Cerebellar nuclear complex (tissue), 1 donor: ENCODE data around the gene SLC25A45.

Experiments used
- DNase-seq, 2 experiments: peaks; one replicate each; lab custom pipeline; 2025; lab: John Stamatoyannopoulos, UW

SLC25A45 gene

DNA sequence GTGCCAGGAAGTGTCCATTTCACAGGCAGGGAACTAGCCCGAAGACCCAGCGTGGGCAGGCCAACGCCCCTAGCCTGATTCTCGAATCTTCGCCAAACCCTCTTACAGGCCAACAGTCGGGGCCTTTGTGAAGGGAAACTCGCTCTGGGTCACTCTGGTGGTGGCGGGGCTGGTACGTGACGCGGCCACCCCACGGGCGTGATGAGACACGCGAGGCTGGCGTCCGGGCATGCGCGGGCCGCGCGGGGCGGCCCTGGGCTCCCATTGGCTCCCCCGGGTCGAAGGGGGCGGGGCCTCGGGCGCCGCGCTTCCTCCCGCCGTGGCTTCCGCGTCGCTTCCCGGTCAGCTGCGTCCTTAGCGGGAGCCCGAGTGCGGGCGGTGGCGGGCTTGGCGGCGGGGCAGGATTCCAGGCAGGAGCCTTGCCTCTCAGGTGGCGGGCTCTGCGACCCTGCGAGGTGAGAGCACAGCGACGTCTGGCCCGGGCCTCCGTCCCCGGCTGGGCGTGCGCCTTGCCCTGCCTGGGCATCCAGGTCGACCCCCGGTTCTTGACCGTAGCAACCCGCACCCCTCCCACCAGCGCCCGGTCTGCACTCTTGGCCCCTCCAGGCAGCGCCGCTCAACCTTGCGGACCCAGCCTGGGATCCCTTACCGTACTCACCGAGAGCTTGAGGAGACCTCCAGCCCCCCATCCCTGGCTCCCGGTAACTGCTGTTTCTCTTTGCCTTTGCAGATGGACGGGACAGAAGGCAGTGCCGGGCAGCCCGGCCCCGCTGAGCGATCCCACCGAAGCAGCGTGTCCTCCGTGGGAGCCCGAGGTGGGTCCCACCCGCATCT, 4.1 kb upstream of the SLC25A45 start, which contains the start of gene FRMD8:
Gene FRMD8 (plus strand): TSS at position 331 of the 834 bp plus-strand sequence. CDS start 400 bp downstream, at position 731.
- peak in 1 of 2 experiments; percentile 33 for DNase-seq

DNA sequence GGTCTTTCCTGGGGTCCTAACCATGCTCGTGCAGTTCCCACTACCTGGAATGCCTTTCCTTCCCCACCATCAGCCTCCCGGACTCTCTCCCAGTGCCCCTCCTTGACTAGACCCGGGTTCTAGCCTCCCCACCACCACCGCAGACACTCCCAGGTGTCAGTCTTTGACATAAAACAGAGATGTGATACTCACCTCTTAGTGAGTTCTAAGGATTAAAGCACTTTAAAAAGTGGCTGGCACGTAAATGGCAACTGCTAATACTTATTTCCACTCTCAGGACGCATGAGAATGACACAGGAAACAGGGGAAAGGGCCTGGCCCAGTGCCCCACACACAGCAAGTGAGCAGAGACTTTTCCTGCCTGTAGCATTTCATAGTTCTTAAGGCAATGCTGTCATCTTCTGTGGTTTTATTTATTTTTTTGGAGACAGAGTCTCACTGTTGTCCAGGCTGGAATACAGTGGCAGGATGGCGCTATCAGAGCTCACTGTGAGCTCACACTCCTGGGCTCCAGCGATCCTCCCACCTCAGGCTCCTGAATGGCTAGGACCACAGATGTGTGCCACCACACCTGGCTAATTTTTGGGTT, 1.9 kb upstream of the SLC25A45 start:
- no peak for DNase-seq

DNA sequence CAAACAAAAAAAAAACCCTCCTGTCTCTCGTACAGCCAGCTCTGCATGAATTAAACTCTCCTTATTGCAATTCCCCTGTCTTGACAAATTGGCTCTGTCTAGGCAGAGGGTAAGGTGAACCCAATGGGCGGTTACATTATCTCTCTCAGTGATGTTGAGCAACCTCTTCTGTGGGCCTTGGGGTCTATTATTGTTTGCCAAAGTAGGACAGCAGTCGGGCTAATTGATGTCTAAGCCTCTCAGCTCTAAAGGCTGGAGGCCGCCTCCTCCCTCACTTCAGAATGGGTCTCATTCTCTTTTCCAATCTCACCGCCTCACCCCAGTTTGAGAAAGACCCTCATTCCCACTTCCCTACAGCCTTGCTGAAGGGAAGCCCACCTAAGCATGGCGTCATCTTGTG, 1.3 kb upstream of the SLC25A45 start:
- DNase-seq = no peak

DNA sequence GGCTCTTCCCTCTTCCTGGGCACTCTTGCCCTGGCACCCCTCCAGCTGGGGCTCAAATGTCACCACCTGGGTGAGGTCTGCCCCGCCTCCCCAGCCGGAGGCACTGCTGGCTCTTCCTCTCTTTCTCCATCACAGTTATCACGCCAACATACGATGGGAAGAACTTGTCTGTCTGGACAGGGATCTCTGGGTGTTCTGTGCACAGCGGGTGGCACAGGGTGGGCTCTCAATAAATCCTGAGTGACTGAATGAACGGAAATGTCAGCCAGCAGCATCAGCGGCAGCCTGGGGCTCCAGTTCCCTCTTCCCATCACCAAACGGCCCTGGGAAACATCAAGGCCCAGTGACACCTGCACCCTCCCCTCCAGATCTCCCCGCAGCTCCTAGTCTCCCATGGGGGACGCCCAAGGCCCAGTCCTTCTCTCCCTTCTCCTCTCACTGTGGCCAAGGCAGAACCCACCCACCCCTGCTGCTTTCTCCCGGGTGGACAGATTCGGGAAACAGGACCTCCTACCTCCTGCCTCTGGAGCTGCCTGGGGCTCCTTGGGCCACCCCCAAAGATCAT, 440 bp upstream of the SLC25A45 start:
- no peak for DNase-seq

DNA sequence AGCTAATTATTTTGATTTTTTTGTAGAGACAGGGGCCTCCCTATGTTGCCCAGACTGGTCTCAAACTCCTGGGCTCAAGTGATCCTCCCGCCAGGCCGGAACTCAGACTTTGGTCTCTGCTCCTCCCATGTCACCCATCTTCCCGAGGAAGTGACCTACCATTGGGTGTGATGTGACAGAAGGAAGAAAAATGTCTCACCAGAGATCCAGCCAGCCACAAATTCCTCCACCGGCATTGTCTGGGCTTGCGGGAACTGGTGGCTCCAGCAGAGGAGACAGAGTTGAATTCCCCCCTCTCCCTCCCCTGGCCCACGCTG, 772 bp downstream of the SLC25A45 start:
- no peak for DNase-seq

DNA sequence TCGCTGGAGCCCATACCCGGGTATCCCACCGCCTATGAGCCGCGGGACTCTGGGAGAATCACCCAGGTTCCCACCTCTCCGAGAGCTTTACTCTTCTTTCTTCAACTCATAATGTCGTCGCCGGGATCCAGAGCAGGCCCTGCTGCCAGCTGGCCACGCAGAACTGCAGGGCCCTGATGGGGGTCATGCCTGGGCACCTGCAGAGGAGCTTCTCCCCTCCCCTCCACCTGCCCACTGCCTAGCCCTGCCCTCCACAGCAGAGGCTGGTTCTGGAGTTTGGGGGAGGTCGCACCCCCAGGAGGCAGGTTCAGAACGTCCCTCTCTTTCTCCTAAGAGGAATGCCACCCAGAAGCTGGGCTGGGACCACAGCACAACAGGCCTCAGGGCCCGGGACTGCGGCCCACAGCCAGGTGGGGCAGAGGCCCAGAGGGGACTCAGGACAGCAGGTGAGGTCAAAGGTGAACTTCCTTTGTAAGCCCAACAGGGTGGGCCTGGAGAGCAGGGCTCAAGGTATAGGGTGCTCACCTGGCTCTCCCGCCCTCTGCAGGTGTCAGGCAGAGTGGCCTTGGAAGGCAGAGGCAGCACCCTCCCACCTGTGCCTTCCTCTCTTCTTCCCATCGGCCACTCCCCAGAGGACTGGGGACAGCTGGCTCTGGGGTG, 1.9 kb downstream of the SLC25A45 start:
- DNase-seq = no peak

DNA sequence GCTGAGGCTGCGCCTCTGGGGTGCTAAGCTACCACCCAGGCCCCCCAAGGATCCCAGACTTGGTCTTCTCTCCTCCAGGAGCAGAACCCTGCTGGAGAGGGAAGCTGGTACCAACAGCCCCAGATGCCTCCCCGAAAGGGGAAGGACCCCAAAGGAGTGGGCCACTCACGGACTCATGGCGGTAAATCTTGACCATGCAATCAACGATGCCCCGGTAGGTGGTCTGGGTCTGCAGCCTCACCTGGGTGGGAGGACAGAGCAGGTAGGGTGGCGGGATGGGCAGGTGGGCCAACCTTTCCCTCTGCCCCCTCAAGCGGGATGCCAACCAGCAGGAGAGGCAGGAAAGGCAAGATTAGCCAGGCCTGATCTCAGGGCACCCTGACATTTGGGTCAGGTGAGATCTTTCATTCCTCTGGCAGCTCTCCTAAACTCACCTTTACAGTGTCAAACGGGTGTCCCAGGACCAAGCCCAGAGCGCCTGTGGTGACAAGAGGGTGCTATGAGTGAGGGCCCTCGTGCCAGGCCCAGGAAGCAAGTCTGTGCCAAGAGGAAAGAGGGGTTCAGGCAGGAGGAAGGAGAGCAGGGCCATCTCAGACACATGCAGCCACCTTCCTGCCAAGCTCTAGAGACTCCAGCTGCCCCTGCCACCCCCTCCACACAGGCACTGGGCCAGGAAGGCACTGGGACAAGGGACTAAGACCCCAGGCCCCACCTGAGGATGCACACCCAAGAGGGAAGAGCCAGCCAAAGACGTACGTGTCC, 2.6 kb downstream of the SLC25A45 start:
- no peak for DNase-seq

DNA sequence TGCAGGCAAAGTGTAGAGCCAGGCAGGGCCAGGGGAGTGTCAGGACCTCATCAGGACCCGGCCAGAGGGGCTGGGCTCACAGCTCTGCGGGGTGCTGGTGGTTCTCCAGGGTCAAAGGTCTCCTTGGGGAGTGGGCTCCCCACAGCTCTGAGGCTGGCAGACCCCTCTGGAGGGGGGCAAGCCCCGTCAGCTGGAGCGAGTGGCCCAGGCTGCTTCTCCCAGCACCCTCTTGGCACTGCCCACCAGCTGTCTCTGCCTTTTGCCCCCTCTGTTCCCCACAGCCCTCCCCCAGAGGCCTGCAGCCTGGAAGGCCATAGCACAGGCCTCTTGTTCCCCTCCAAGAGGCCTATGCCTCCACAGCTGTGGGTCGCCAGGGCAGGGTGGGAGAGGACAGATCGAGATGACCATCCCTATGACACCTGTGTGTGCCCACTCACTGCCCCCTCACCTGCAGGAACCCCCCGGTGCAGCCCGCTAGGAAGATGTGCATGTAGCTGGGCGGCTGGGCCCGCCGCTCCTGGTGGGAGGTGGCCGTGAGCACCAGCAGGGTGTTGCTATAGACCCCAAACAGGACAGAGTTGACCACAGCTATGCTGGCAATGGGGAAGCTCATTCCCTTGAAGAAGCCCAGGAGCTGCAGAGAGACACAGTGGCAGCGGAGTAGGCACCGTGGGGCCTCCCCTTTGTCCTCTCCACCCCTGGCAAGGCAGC, 3.4 kb downstream of the SLC25A45 start:
- DNase-seq = no peak

DNA sequence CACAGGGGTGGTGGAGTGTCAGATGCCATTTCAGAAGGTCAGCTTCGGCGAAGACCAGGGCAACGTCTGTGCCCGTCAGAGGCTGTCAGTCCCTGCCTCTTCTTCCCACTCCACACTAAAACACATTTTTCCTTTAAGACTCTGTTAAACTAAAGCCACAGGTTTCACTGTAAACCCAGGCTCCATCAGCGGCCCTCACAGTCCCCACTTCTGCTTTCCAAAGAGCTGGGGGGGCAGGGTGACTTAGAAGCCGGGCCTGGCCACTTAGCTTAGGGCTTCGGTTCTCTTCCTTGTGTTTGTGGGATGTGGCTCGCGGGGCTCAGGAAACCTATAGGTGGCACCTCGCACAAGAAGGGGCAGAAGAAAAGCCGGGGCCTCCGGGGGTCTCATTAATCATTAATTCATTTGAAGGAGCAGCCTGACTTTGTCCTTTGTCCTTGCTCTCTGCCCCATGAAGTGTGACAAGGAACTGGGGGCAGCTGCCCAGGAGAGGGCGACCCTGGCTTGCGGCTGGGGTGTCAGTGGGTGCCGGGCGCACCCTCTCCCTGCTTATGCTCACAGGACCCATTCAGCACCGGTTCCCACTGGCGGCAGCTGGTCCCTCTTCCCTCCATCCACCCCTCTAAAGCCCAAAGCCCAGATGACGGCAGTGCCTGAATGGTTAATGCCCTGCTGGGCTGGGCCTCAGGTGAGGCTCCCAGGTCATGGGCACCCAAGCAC, 4.1 kb downstream of the SLC25A45 start:
- DNase-seq = no peak

DNA sequence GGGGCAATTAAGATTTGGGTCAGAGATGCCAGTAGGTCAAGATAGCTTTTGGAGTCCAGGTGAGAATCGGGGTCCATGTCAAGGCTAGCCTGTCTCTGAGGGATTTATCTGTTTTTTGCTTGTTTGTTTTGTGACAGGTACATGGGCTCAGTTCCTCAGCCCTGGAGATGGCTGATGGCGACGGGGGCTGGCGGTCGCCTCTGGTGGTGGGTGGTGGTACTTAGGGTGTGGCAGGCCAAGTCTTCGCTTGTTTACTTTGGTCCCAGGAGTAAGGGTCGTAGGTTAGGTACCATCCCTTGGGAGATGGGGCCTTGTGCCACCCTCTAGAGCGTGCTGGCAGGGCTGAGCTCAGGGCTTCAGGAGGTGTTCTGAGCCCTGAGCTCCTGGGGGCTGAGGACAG, 4.7 kb downstream of the SLC25A45 start:
- DNase-seq = no peak

DNA sequence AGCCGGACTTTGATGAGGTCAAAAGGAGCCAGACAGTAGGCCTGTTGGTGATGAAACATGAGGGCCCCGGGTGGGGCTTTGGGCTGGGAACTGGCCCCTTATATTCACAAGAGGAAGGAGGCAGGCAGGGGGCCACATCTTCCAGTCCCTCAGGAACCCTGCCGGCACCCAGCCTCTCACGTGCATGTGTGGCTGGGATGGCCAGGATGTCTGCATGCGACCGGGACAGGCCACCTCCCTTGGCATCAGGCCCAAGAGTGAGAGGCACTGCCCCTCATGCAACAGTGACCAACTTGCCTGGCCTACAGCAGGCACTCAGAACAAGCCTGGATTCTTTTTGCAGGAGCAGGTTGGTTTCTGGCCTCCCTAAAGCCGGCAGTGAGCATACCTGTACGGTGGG, 5.4 kb downstream of the SLC25A45 start:
- no peak for DNase-seq

DNA sequence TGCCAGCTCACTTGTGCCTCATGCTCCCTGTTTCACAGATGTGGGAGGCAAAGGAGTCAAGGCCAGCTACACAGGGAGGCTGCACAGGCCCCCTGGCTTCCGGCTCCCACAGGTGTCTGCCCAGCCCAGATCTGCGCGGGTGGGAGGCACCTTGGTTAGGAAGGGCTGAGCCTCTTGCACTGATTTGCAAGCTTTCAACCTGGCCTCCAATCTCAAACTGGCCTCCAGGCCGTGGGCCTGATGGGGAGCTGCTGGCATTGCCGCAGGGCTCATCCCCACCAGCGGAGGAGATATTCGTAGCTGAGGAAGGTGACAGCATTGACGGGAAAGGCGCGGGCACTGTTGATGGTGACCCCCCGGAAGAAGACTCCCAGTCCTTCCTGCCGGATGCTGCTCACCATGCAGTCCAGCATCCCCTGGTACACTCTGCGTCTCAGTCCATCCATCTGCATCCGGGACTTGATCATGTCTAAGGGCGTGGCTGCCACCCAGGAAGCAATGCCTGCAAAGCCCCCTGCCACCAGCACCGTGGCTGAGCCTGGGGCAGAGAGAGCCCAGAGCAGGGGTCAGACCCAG, 6.2 kb downstream of the SLC25A45 start:
- DNase-seq = no peak

DNA sequence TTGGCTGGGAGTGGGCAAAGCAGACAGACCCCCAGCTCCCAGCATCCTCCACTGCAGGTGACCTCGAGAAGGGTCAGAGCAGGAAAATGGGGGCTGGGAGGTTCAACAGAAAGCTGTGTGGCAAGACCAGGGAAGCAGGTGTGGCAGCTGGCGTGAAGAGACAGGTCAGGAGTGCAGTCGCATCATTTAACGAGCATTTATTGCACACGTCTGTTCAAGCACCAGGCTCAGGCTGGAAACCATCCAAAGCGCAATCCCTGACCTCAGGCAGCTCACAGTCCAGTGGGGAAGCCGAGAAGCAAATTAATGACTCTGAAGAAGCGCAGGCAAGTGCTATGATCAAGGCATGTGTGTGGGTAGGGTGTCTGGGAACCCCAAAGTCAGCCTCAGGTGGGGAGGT, 7.4 kb downstream of the SLC25A45 start:
- no peak for DNase-seq

DNA sequence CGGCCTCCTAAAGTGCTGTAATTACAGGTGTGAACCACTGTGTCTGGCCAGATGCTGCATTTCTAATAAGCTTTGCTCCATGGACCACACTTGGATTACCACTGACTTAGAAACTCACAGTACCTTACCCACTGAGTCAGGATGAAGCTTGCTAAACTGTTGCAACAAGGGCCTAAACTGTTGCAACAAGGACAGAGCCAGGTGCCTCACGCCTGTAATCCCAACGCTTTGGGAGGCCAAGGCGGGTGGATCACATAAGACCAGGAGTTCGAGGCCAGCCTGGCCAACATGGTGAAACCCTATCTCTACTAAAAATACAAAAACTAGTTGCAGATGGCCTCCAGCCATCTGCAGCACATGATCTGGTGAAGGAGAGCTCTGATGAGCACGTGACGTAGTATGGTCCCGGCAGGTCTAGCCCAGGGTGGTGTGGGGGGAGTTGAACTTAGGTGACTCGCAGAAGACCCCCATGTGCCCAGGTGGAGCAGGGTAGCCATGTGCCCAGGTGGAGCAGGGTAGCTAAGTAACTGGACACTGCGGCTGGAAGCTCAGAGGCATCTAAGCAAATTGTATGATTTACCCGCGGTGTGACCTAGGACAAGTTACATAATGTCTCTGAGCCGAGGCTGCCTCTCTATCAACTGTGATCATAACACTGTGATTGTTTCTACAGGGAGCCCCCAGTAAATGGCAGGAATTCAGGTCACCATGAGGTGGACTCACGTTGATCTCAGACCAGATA, 8.4 kb downstream of the SLC25A45 start:
- DNase-seq = no peak

DNA sequence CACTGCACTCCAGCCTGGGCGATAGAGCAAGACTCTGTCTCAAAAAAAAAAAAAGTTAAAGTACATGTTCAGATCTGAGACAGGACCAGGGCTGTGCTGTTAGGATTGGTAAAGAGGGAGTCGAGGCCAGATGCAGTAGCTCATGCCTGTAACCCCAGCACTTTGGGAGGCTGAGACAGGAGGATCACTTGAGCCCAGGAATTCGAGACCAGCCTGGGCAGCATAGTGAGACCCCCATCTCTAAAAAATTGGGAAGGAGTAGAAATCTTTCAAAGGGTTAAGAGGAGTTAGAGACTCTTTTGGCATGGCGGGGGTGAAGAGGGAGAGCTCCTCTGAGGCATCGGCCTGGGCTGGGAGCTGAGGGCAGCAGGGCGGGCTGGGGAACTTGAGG, 11.8 kb downstream of the SLC25A45 start:
- DNase-seq = no peak

DNA sequence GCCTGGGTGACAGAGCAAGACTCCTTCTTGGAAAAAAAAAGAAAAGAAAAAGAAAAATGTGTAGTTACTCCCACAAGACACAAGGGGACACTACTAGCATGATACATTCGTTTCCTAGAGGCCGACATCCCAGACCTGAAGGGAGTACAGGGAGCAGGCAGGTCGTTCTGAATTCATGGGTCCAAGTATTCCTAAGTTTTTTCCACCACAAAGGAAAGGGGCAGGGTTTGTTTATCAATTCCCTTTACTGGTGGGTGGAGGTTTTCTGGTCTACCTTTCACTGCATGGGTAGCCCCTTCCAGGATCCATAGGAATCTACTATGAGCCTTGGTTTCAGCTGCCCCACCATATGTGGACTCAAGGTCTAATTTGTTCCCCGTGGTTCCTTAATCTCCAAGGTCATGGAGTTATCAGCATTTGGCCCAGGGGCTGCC, 16.1 kb downstream of the SLC25A45 start:
- peak; percentile 26 to 75 for DNase-seq

DNA sequence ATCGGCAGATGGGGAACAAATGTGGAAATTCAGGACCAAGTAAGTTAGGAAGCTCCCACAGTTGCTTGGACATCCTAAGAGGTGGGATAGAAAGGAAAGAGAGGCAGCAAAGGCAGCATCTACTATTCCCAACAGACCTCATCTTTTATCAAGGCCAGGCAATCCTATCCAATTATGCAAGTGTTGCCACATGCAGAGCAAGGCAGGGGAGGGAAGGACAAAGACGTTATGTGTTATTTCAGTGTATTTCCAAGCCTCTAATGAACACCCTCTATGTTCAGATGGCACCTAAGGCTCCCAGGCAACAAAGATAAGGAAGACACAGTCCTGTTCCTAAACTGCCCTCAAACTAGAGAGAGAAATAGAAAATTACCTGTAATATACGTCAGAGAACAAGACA, 18.7 kb downstream of the SLC25A45 start:
- DNase-seq = no peak

DNA sequence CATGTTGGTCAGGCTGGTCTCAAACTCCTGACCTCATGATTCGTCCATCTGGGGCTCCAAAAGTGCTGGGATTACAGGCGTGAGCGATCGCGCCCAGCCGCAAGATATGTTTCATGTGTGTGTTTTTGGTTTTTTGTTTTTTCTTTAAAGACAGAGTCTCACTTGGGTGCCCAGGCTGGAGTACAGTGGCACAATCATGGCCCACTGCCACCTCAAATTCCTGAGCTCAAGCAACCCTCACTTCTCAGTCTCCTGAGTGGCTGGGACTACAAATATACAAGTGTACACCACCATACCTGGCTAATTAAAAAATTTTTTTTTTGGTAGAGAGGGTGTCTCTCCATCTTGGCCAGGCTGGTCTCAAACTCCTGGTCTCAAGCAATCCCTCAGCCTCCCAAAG, 19.5 kb downstream of the SLC25A45 start:
- DNase-seq = no peak

DNA sequence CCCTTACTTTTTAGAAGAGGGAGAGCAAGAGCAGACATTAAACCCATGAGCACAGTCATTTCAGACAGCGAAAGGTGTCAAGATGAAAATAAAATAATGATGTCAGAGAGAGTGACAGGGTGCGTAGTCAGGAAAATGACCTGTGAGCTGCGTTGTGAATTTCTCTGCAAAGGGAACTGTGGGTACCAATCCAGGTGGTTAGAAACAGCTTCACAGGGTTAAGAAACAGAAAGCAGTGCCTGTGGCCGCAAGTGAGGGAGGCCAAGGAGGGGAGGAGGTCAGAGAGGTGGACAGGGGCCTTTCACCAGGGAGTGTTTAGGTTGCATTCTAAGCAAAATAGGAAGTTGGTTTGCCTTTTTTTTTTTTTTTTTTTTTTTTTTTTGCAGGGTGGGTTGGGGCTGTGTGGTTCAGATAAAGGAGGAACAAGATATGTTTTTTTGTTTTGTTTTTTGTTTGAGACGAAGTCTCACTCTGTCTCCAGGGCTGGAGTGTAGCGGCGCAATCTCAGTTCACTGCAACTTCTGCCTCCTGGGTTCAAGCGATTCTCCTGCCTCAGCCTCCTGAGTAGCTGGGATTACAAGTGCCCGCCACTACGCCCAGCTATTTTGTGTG, 20.0 kb downstream of the SLC25A45 start:
- no peak for DNase-seq
